GM12878 (cell line): ENCODE measurements around the gene DNAJC28. TPM values are rescaled to one million over a fixed set of nuclear protein-coding genes. Genes with fewer than 3 reads are reported as not detected.
A peak's percentile ranks its signal among the peaks of the same experiment; 100 is the strongest.

Experiments used
- ATF3 ChIP-seq: IDR thresholded peaks from 2 replicates; pipeline ENCODE4 v1.6.1; 2011; ENCODE audit warnings: low read depth, mild to moderate bottlenecking, low read length, moderate library complexity, borderline replicate concordance; ENCODE audit errors: extremely low read depth
- BMI1 ChIP-seq: fragments of 450-650 bp; IDR thresholded peaks from 2 replicates; pipeline ENCODE4 v1.6.1; 2016; ENCODE audit warnings: mild to moderate bottlenecking, moderate library complexity, borderline replicate concordance
- CBX3 ChIP-seq: fragments of 200-600 bp; sonication (generic); IDR thresholded peaks from 2 replicates; pipeline ENCODE4 v1.6.1; 2016; ENCODE audit warnings: low read depth, borderline replicate concordance
- CTCF ChIP-seq, 3 experiments: IDR thresholded peaks in 2 of 3; conservative IDR thresholded peaks in 1 of 3; 2 replicates each; pipeline ENCODE4 v1.5.1; 2011; ENCODE audit warnings: low read depth in 3 of 3, low read length in 3 of 3, mild to moderate bottlenecking in 3 of 3, control low read depth in 2 of 3, moderate library complexity in 2 of 3, inconsistent platforms in 1 of 3, mixed read lengths in 1 of 3; ENCODE audit not compliant: control insufficient read depth in 2 of 3, insufficient read depth in 1 of 3; ENCODE audit errors: extremely low read depth in 1 of 3
- E4F1 ChIP-seq: fragments of 450-650 bp; IDR thresholded peaks from 2 replicates; pipeline ENCODE4 v1.6.1; 2018; ENCODE audit warnings: borderline replicate concordance, mild to moderate bottlenecking; ENCODE audit not compliant: partially characterized antibody
- EED ChIP-seq: sonication (generic); IDR thresholded peaks from 2 replicates; pipeline ENCODE4 v1.6.1; 2016; ENCODE audit warnings: antibody characterized with exemption, low read depth
- FOXM1 ChIP-seq: IDR thresholded peaks from 2 replicates; pipeline ENCODE4 v1.6.1; 2012; ENCODE audit warnings: low read depth, mild to moderate bottlenecking, inconsistent platforms, low read length, moderate library complexity
- GATAD2B ChIP-seq: fragments of 450-650 bp; conservative IDR thresholded peaks from 2 replicates; pipeline ENCODE4 v1.6.1; 2017; ENCODE audit warnings: low read depth, mild to moderate bottlenecking, moderate library complexity
- HDGF ChIP-seq: fragments of 450-650 bp; IDR thresholded peaks from 2 replicates; pipeline ENCODE4 v1.6.1; 2016; ENCODE audit warnings: antibody characterized with exemption
- LARP7 ChIP-seq: fragments of 450-650 bp; IDR thresholded peaks from 2 replicates; pipeline ENCODE4 v1.6.1; 2017; ENCODE audit warnings: mild to moderate bottlenecking
- MEF2B ChIP-seq: fragments of 450-650 bp; IDR thresholded peaks from 2 replicates; pipeline ENCODE4 v1.6.1; 2018; ENCODE audit warnings: mild to moderate bottlenecking, moderate library complexity; ENCODE audit not compliant: partially characterized antibody, poor library complexity, severe bottlenecking
- NFXL1 ChIP-seq: fragments of 450-650 bp; IDR thresholded peaks from 2 replicates; pipeline ENCODE4 v1.6.1; 2017; ENCODE audit warnings: antibody characterized with exemption, mild to moderate bottlenecking, borderline replicate concordance
- PML ChIP-seq: IDR thresholded peaks from 2 replicates; pipeline ENCODE4 v1.6.1; 2012; ENCODE audit warnings: low read length, inconsistent platforms
- RFX5 ChIP-seq: IDR thresholded peaks from 2 replicates; pipeline ENCODE4 v1.6.1; 2011; ENCODE audit warnings: low read depth, low read length, improper control_type of control experiment
- SMAD5 ChIP-seq: IDR thresholded peaks from 2 replicates; pipeline ENCODE4 v1.6.1; 2016; ENCODE audit warnings: antibody characterized with exemption, low read depth
- STAT1 ChIP-seq: fragments of 450-650 bp; conservative IDR thresholded peaks from 2 replicates; pipeline ENCODE4 v1.6.1; 2014; ENCODE audit warnings: antibody characterized with exemption, mild to moderate bottlenecking
- USF1 ChIP-seq: IDR thresholded peaks from 2 replicates; pipeline ENCODE4 v1.6.1; 2011; ENCODE audit warnings: borderline replicate concordance, low read depth, mild to moderate bottlenecking, moderate library complexity, mixed read lengths, low read length; ENCODE audit not compliant: insufficient read depth; ENCODE audit errors: extremely low read length
- YY1 ChIP-seq: IDR thresholded peaks from 2 replicates; pipeline ENCODE4 v1.6.1; 2011; ENCODE audit warnings: low read depth, mild to moderate bottlenecking, low read length
- ZBTB11 ChIP-seq: fragments of 450-650 bp; formaldehyde crosslinking; IDR thresholded peaks from 2 replicates; pipeline ENCODE4 v1.5.0; 2022; ENCODE audit warnings: mild to moderate bottlenecking, missing genetic modification characterization
- polyA plus RNA-seq, 11 experiments: library from polyadenylated mRNA; depleted of rRNA in 4 of 11; unstranded in 6 of 11; stranded (reverse) in 5 of 11; fragments of >200 nt; fragmentation: Nextera tagmentation in 4 of 11; fragmentation: Illumina TruSeq in 1 of 11; extraction: Ambion mirVana in 4 of 11; extraction: Trizol in 1 of 11; gene quantifications; 1 replicate in 1 of 11; 2 replicates in 10 of 11; pipeline versions ENCODE4 v1.2.1 to v1.2.3, GENCODE V29; 2011 to 2016; ENCODE audit warnings: inconsistent platforms in 2 of 11, missing spikeins in 2 of 11, low read depth in 1 of 11
- total RNA-seq, 4 experiments: library from RNA; depleted of rRNA in 3 of 4; stranded (reverse); fragments of >200 nt in 3 of 4; fragmentation: Illumina TruSeq in 1 of 4; extraction: Trizol in 1 of 4; gene quantifications; 2 replicates each; pipeline versions ENCODE4 v1.2.1 to v1.2.3, GENCODE V29; 2013 to 2021

Gene DNAJC28
- total and polyA plus RNA-seq, 10 of the 15 experiments (the other 5 are each of a cell fraction or from before 2014, with no cell fraction given) = 0.26 to 0.77 (median 0.54) TPM

- TF ChIP-seq USF1 (peak; percentile 5), FOXM1 (no peak), ZBTB11 (CRISPR knock-in tag) (peak; percentile 66), E4F1 (no peak), PML (peak; percentile 62; the same call in 1 of the 2 replicates), HDGF (no peak), CBX3 (no peak), GATAD2B (peak; percentile 22; the same call in 1 of the 2 replicates), ATF3 (no peak), MEF2B (peak; percentile 49), NFXL1 (no peak), LARP7 (peak; percentile 87), CTCF (IDR thresholded peaks at IDR 0.05 in 2 of 3, conservative IDR thresholded peaks at IDR 0.05 in 1 of 3; ENCODE audit: control insufficient read depth in 2 of 3, extremely low read depth in 1 of 3, insufficient read depth in 1 of 3, low read depth in 3 of 3, low read length in 3 of 3) (peak; percentile 25 to 52 (median 33); a peak in 4 of 6 replicates), SMAD5 (0 out of 2 replicates have a peak, but pooled peaks have one; percentile 23), STAT1 (no peak), RFX5 (0 out of 2 replicates have a peak, but pooled peaks have one; percentile 47), YY1 (peak; percentile 82; the same call in 1 of the 2 replicates), BMI1 (no peak), EED (peak; percentile 38; the same call in 1 of the 2 replicates)
Measured at GRCh38 chr21:33479679-33480480, 11.6 kb downstream of the DNAJC28 start, which contains the start of gene TMEM50B (continued).
